Measurements from ENCODE around the gene STK39.
A peak's percentile ranks its signal among the peaks of the same experiment; 100 is the strongest.
"Not testable (repeated sequence)": the region's sequence is repeated elsewhere in the genome, so short reads cannot be mapped to it uniquely, and the experiment has no call there.

The STK39 gene

GRCh38 chr2:168130346-168130745, 117.0 kb downstream of the STK39 start:
- DNase-seq: no peak

GRCh38 chr2:168127371-168127770, 120.0 kb downstream of the STK39 start:
- no peak for DNase-seq

DNA sequence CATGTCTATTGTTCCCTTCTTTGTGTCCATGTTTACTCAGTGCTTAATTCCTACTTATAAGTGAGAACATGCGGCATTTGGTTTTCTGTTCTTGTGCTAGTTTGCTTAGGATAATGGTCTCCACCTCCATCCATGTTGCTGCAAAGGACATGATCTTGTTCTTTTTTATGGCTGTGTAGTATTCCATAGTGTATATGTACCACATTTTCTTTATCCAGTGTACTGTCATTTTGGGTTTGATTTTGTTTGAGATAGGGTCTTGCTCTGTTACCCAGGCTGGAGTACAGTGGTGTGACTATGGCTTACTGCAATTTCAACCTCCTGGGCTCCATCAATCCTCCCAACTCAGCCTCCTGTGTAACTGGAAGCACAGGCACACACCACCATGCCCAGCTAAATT, 125.2 kb downstream of the STK39 start:
- DNase-seq: not testable (repeated sequence)

- peak; percentile 50 for DNase-seq
Measured at GRCh38 chr2:168120730-168121129, 126.7 kb downstream of the STK39 start.

DNA sequence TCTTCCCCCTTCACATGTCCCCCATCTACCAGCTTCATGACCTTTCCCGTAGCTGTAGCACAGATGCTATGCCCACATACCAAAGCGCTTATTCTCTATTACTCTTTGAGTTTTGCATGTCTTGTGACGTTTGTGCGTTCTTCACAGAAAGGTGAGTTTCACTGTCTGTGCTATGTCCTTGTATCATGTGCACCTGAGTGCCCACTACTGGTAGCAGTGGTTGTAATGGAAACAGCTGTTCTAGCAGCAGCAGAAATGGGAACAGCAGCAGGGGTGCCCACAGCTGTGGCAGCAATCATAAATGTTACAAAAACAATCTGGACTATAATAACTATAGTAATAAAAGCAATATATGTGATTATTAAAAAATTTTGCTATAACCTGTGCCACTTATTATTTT, 127.1 kb downstream of the STK39 start:
- DNase-seq: no peak

DNA sequence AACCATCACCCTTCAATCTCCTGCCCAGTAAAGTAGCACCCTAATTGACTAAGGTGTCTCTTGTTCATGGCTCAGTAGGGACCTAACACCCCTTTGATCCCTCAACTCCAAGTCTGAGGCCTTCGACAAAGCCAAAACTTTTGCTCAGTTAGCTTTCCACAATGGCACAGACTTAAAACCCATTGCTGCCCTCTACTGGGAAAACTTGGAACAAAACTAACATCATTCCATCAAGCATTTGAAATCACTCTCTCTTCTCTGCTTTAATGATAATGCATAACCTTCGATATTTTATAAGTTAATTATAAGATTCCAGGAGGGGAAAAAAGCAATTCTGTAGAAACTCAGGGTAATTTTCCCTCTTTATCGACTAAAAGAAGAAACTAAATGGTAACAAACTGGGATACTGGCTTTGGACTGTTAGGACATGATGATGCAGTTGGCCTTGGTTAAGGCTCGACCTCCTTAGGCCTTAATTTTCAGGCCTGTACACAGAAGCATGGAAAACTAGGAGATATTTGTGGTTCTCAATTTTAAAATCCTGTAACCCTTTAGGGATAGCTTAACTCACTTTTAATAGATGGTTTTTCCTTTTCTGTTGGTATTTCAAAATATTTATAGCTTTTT, 127.8 kb downstream of the STK39 start:
- DNase-seq: peak; percentile 38

DNA sequence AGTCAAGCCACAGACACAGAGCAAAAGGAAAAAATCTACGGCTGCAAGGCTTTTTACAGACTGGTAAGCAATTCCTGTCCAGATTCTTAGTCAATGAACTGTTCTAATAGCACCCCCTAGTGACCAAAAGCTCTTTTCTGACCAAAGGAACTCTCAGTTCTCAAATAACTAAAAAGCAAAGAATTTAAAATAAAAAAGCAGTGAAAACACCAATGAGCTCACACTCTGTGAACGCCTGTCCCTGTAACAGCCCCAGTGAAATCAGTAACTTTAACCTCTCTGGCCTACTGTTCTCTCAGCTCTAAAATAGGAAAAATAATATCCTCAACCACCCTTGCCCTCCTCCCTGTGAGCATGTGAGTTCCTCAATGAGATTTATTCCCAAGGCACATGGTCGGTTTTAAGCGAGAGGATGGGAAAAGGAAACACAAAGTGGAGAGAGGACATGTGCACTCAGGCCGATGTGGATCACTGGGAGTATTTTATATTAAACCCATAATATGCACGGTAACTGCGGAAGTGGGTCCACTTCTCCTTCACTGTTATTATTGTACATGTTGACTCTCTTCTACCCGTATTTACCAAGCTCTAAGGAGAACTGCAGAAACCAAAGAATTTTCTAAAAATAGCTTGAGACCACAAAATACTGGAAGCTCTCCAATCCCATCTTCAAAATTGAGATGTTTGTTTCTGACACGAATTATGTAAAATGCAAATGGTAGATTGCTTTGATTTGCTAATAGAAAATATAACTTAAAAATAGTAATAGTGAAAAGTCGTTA, 128.5 kb downstream of the STK39 start:
- peak; percentile 69 for DNase-seq

GRCh38 chr2:168116448-168116847, 130.9 kb downstream of the STK39 start:
- peak; percentile 15 for DNase-seq

GRCh38 chr2:168114619-168115018, 132.8 kb downstream of the STK39 start:
- no peak for DNase-seq

GRCh38 chr2:168114040-168114439, 133.4 kb downstream of the STK39 start:
- DNase-seq: no peak

- DNase-seq: no peak
Measured at GRCh38 chr2:168107322-168107721, 140.1 kb downstream of the STK39 start.

DNA sequence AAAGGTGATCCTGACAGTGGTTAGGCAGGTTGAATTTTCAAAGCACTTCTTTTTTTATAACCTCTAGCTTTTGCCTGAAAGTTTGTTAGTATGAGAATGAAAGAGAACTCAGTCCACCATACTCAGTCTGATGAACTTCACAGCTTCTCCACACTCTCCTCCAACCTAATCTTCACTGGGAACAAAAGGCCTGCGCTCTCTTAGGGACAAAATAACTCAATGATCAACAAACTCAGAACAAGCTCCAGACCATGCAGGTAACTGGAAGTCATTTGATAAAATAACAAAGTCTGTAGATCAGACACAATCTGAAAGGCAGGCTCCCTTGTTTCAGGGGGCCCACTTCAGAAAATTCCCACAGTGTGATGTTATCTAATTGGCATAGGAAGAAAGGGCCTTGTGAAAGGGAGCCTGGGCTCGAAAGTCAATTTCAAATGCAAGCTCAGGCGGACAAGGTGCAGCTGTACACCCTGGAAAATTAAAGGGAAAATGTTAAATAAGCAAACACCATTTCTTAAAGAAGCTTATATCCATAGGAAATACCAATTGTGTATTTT, 142.2 kb downstream of the STK39 start:
- DNase-seq: no peak

DNA sequence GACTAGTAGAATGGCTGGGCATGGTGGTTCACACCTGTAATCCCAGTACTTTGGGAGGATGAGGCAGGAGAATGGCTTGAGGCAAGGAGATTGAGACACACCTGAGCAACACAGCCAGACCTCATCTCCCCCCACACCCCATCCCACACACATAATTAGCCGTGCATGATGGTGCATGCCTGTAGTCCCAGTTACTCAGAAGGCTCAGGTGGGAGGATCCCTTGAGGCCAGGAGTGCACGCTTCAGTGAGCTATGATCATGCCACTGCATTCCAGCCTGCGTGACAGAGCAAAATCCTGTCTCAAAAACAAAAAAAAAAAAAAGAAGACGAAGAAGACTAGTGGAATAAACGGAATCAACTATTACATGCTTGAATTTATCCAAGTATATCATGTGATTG, 150.0 kb downstream of the STK39 start:
- DNase-seq: no peak

DNA sequence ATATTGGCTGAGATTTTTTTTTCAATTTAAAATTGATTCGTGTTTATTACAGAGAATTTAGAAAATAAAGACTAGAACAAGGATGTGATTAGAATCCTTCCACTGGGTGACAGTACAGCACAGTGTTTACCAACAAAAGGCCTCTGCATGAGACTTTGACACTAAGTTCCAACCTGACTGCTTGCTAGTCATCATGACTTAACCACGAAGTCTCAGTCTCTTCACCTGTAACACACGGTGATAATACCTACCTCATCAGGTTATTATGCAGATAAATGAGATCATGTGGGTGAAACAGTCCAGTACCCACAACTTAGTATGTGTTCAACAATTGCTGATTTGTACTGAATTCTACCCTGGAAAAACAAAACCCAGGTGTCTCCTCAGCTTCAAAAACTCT, 151.2 kb downstream of the STK39 start:
- DNase-seq: no peak

- DNase-seq: no peak
Measured at GRCh38 chr2:168091986-168092385, 155.4 kb downstream of the STK39 start.

- DNase-seq: no peak
Measured at GRCh38 chr2:168090366-168091135, 156.8 kb downstream of the STK39 start.

- no peak for DNase-seq
Measured at GRCh38 chr2:168089200-168089599, 158.2 kb downstream of the STK39 start.

- no peak for DNase-seq
Measured at GRCh38 chr2:168087401-168087800, 160.0 kb downstream of the STK39 start.

- DNase-seq: no peak
Measured at GRCh38 chr2:168086851-168087250, 160.5 kb downstream of the STK39 start.

DNA sequence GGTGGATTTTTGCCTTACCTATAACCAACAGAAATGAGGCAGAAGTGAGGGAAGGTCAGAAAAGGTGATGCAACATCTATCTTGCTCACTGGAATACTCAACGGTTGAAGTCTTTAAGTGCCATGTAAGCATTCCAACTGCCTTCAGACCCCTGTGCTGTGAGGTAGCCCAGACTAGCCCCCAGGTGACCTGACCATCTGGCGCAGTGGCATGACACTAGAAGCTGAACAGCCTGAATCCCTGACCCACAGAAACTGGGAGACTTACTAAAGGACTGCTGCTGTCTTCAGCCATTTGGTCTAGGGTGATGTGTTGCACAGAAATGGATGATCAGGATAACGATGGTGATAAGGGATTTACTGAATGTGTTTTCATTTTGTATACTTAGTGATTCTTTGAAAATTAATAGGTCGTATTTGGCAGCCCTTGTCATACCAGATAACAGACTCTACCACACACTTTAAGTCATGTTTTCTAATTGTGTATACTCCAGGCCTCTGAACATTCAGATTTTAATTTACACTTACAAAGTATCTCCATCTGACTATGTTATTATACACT, 161.5 kb downstream of the STK39 start:
- DNase-seq: no peak

DNA sequence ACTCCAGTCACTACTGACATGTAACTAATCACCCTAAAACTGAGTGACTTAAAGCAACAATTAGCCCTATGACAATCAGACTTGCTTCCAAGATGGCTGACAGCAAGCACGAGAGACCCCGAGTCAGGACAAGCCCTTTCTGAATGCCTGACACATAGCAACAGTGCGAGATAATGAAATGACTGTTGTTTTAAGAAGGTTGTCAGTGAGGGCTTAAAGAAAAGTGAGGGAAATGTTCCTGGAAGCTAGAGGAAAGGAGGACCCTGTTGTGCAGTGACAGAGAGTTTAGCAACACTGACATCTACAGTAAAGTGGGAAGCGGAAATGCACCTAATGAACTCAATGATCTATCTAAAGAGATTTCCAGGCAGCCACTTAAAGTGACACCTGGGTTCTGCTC, 163.1 kb downstream of the STK39 start:
- no peak for DNase-seq

GRCh38 chr2:168081452-168081851, 165.9 kb downstream of the STK39 start:
- DNase-seq: not testable (repeated sequence)

DNA sequence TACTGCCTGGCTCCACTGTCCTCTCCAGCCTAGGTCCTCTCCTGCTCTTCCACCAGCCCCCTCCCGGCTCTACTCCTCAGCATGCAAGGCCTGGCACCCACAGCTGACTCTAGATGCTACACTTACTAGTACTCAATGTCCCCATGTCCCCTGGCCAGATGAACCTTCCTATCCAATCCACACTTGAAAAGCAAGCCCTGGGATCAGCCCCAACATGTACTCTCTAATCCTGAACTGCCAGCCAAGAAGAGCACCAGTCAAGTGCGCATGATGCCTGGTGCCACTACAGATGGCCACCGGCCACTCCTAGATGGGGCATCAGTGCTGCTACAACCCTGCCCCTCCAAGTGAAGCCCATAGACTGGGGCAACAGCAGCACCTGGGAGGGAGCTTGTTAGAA, 168.2 kb downstream of the STK39 start:
- DNase-seq: no peak
